NCI-H2081 (cell line): ENCODE data around the gene KCNJ6.
A peak's percentile ranks its signal among the peaks of the same experiment; 100 is the strongest.
"Not testable (repeated sequence)": the region's sequence is repeated elsewhere in the genome, so short reads cannot be mapped to it uniquely, and the experiment has no call there.

Source experiments
- DNase-seq, 2 experiments: peaks; one replicate each; lab custom pipeline; 2025; lab: John Stamatoyannopoulos, UW

KCNJ6 gene

DNA sequence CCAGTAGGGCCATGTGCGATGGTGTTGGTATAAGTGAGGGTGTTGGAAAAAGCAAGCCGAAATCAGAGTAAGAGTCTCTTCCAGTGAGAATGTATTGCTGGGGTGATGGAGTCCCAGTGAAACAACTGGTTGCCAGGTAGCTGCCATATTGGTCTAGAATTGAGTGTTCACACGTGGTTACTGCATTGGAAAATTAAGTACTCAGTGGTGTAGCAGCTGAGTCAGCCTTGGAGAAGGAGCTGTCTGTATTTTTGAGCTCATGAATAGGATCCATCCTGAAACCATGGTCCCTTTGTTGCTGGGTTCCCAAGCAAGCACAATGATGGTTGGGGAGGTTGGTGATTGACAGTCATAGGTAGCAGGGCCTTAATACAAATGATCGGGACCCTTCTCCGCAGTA lies 314.3 kb downstream of the KCNJ6 start:
- no peak for DNase-seq

GRCh38 chr21:37601027-37601426 lies 315.2 kb downstream of the KCNJ6 start:
- DNase-seq: no peak

GRCh38 chr21:37595944-37596343 lies 320.3 kb downstream of the KCNJ6 start:
- no peak for DNase-seq

GRCh38 chr21:37594472-37594951 lies 321.7 kb downstream of the KCNJ6 start:
- no peak for DNase-seq

- DNase-seq: no peak
These were observed 322.4 kb downstream of the KCNJ6 start for GRCh38 chr21:37593740-37594471.

DNA sequence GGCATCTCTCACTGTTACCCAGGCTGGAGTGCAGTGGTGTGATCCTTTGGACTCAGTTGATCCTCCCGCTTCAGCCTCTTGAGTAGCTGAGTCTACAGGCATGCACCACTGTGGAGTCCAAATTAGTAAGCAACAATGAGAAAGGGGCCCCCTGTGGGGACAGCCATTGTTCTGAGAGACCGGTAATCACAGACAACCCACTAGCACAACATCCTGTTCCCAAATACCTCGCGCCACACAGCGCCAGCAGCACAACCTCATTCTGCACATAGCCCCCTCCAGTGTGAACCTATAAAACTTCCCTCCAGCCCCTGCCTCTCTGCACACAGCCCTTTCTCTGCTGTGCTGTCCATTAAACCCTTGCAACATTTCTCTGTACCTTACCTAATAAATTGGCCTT lies 323.2 kb downstream of the KCNJ6 start:
- DNase-seq: peak in 1 of 2 experiments; percentile 23

DNA sequence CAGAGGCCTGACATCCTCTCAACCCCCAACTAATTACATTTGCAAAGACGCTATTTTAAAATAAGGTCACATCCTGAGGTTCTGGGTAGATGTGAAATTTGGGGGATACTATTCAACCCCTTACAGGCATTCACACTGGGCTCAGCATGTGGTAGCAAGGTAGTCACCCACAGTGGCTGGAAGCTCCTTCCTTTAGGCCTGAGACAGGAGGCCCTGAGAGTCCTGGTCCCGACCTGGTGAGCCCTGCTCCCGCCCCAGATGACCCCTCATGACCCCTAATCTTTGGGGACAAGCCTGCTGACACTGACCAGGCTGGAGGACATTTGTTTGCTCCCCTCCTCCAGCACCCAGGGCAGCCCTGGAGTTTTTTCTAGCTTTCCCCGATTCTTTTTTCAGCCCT lies 323.8 kb downstream of the KCNJ6 start:
- DNase-seq: no peak

GRCh38 chr21:37591994-37592393 lies 324.3 kb downstream of the KCNJ6 start:
- DNase-seq: not testable (repeated sequence)

GRCh38 chr21:37590836-37591235 lies 325.4 kb downstream of the KCNJ6 start:
- not testable (repeated sequence) for DNase-seq

DNA sequence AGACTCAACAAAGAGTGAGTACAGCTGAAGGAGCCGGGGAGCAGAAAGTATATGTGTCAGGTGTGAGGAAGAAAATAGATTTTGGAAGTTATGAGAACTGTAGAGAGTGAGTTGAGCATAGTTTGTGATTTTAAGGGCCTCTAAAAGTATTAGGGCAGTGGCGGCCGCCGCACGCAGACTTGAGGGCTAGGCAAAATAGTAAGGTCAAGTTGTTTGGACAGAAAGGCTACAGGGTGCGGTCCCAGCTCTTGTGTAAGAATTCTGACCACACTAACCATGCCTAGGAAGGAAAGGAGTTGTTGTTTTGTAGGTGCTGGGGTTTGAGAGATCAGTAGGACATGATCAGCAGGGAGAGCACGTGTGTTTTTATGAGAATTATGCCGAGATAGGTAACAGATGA lies 327.6 kb downstream of the KCNJ6 start:
- DNase-seq: not testable (repeated sequence)

GRCh38 chr21:37587635-37588177 lies 328.6 kb downstream of the KCNJ6 start:
- no peak for DNase-seq

- no peak for DNase-seq
These were observed 329.1 kb downstream of the KCNJ6 start for GRCh38 chr21:37587203-37587602.

GRCh38 chr21:37582590-37582989 lies 333.7 kb downstream of the KCNJ6 start:
- DNase-seq: peak in 1 of 2 experiments; percentile 1

GRCh38 chr21:37580666-37581065 lies 335.6 kb downstream of the KCNJ6 start:
- DNase-seq: no peak

- DNase-seq: no peak
These were observed 336.9 kb downstream of the KCNJ6 start for GRCh38 chr21:37579356-37579755.

DNA sequence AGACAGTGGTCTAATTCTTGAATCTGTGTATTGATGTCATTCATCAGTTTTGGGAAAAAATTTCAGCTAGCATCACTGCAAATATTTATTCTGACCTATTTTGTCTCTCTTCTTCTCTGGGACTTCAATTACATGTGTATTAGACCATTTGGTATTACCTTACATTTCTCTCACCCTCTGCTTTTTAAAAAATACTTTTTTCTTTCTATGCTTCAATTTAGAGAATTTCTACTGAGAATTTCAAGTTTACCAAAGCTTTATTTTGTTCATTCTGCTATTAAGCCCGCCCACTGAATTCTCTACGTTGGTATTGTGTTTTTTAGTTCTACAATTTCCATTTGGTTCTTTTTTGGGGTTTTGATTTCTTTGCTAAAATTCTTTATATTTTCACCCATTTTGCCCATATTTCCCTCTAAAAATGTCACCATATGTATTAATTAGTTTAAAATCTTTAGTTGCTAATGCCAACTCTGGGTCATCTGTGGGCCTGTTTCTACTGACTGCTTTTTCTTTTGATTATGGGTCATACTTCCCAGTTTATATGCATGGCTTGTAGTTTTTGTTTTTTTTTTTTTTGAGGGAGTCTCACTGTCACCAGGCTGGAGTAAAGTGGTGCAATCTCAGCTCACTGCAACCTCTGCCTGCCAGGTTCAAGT lies 337.7 kb downstream of the KCNJ6 start:
- no peak for DNase-seq

GRCh38 chr21:37576929-37577328 lies 339.3 kb downstream of the KCNJ6 start:
- DNase-seq: not testable (repeated sequence)

DNA sequence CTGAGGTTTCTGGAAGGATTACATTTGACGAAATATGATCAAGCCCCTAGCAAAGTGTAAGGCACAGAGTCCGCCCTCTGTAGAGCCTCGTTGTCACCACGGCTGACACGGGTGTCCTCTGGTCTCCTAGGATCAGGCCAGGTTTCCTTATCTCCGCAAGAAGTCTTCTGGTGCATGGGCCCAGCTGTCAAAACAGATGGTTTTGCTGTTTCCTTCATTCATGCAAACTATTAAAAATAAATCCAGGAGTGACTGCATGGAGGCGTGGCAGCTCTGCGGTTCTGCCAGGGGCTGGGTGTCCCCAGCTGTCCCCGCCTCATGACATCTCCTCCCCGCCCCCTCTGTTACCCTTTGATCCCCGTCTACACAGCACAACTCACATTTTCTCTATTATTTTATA lies 340.7 kb downstream of the KCNJ6 start:
- DNase-seq: no peak

GRCh38 chr21:37574751-37575150 lies 341.5 kb downstream of the KCNJ6 start:
- DNase-seq: no peak

DNA sequence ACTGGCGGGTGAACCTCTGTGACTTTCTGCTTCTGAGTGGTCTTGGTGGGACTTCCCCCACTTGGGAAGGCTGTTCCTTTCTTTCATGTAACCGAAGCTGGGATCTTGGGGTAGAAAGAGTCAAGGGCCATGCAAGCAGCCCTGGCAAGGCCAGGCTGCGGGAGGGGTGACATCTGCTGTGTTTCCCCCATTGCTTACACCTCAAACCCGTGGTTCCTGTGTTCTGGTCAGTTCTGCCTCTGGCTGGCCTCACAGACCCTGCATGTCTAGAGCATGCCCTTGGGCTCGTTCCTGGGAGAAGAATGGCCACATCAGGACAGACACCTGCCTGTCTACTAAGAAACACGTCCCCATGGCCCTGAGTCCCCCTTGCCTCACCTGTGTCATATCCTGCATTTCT lies 341.9 kb downstream of the KCNJ6 start:
- no peak for DNase-seq

GRCh38 chr21:37571442-37571841 lies 344.8 kb downstream of the KCNJ6 start:
- DNase-seq: no peak

DNA sequence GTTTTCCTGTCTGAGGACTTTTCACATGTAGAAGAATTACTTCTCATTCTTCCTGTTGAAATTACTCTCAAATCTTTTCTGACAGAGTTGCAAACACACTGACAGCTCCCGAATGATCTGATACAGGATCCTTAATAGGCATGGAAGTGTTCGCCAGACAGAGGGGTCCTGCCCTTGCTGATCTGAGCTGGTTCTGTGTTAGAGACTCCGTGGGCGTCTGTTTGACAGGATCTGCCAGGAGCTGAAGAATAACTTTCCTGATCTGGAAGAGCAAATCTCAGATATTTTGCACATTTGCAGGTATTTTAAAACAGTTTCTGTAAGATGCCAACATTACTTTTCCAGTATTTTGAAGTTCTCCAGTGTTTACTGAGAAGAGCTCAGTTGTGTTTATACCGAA lies 347.3 kb downstream of the KCNJ6 start:
- DNase-seq: no peak

- DNase-seq: no peak
These were observed 347.8 kb downstream of the KCNJ6 start for GRCh38 chr21:37568415-37568814.
